Smooth muscle cell (in vitro differentiated cells): Measurements from ENCODE around the gene PLEKHA7. TPM values are rescaled to one million over a fixed set of nuclear protein-coding genes. Genes with fewer than 3 reads are reported as not detected.

Source experiments
- DNase-seq: peaks from one replicate; lab custom pipeline; 2025; ENCODE audit not compliant: unreplicated experiment; lab: John Stamatoyannopoulos, UW
- H2AFZ ChIP-seq: fragments of 200-600 bp; sonication (generic); 2 replicates; pipeline ENCODE4 v1.6.0; 2016; ENCODE audit warnings: antibody characterized with exemption, low read depth, mild to moderate bottlenecking
- H3F3A ChIP-seq: fragments of 200-600 bp; sonication (generic); 2 replicates; pipeline ENCODE4 v1.6.0; 2017; ENCODE audit warnings: antibody characterized with exemption, low read depth
- H3K27ac ChIP-seq: fragments of 200-600 bp; sonication (generic); 2 replicates; pipeline ENCODE4 v1.5.1; 2016; ENCODE audit warnings: low read depth, mild to moderate bottlenecking
- H3K27me3 ChIP-seq: fragments of 200-600 bp; sonication (generic); 2 replicates; pipeline ENCODE4 v1.6.1; 2016; ENCODE audit warnings: low read depth, mild to moderate bottlenecking
- H3K36me3 ChIP-seq: fragments of 200-600 bp; sonication (generic); 2 replicates; pipeline ENCODE4 v1.5.1; 2016; ENCODE audit warnings: low read depth
- H3K4me1 ChIP-seq: fragments of 200-600 bp; sonication (generic); 2 replicates; pipeline ENCODE4 v1.5.1; 2016; ENCODE audit warnings: low read depth
- H3K4me2 ChIP-seq: fragments of 200-600 bp; sonication (generic); 2 replicates; pipeline ENCODE4 v1.6.0; 2016; ENCODE audit warnings: mild to moderate bottlenecking
- H3K4me3 ChIP-seq: fragments of 200-600 bp; sonication (generic); 2 replicates; pipeline ENCODE4 v1.5.1; 2016; ENCODE audit warnings: mild to moderate bottlenecking
- H3K79me2 ChIP-seq: fragments of 200-600 bp; sonication (generic); 2 replicates; pipeline ENCODE4 v1.6.0; 2016; ENCODE audit warnings: low read depth, mild to moderate bottlenecking
- H3K9ac ChIP-seq: fragments of 200-600 bp; sonication (generic); 2 replicates; pipeline ENCODE4 v1.6.0; 2016; ENCODE audit warnings: low read depth
- H3K9me3 ChIP-seq: fragments of 200-600 bp; sonication (generic); replicated peaks from 2 replicates; pipeline ENCODE4 v1.5.1; 2016; ENCODE audit warnings: low read depth
- H4K20me1 ChIP-seq: fragments of 200-600 bp; sonication (generic); 2 replicates; pipeline ENCODE4 v1.6.0; 2016; ENCODE audit warnings: low read depth
- WGBS: methylation state at CpG from one replicate; pipeline ENCODE4 v1.1.7; 2016; ENCODE audit warnings: low lambda C conversion rate; 5-methylcytosine and 5-hydroxymethylcytosine counted together
- polyA plus RNA-seq: library from polyadenylated mRNA; unstranded; fragments of >200 nt; fragmentation: Nextera tagmentation; extraction: Ambion mirVana; gene quantifications from 2 replicates; pipeline ENCODE4 v1.2.1, GENCODE V29; 2016
- total RNA-seq: library from RNA; depleted of rRNA; stranded (reverse); fragments of >200 nt; gene quantifications from 2 replicates; pipeline ENCODE4 v1.2.3, GENCODE V29; 2014
- TF ChIP-seq, protein P1 (sequence below): fragments of 200-600 bp; sonication (generic); IDR thresholded peaks from 2 replicates; pipeline ENCODE4 v1.5.1; 2017; ENCODE audit warnings: borderline replicate concordance, mild to moderate bottlenecking, antibody characterized with exemption; ENCODE audit not compliant: insufficient read depth, poor library complexity, severe bottlenecking

The PLEKHA7 gene
- total and polyA plus RNA-seq, 2 experiments from 2014 or later = 0.19 to 22.2 TPM

DNA sequence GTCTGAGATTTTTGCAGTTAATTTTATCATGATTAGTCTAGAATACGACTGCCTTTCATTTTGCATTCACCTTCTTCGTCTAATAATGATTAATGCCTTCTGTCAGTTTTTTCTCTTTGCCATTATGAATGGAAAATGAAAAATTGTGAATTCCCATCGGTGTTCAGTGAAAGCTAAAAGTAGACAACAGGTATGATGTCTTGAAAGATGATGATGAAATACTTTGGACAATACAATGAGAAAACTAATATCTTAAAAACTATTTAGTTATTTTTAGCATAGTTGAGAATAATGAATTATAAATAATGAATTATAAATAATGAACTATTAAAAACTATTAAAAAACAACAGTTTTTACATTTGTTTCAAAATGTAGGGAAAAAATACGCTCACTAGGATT, 270.7 kb downstream of the PLEKHA7 start:
- DNase-seq = no peak
- TF ChIP-seq, protein P1, sequence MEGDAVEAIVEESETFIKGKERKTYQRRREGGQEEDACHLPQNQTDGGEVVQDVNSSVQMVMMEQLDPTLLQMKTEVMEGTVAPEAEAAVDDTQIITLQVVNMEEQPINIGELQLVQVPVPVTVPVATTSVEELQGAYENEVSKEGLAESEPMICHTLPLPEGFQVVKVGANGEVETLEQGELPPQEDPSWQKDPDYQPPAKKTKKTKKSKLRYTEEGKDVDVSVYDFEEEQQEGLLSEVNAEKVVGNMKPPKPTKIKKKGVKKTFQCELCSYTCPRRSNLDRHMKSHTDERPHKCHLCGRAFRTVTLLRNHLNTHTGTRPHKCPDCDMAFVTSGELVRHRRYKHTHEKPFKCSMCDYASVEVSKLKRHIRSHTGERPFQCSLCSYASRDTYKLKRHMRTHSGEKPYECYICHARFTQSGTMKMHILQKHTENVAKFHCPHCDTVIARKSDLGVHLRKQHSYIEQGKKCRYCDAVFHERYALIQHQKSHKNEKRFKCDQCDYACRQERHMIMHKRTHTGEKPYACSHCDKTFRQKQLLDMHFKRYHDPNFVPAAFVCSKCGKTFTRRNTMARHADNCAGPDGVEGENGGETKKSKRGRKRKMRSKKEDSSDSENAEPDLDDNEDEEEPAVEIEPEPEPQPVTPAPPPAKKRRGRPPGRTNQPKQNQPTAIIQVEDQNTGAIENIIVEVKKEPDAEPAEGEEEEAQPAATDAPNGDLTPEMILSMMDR = no peak
- WGBS = 98% methylated on average over 4 of the region's 4 CpGs
- H3K79me2 ChIP-seq = peaks cover 97% of the 10 kb centered on the region
- H3K27me3 ChIP-seq = no peaks in the 10 kb centered on the region
- H3F3A ChIP-seq = no peaks in the 10 kb centered on the region
- no peaks in the 10 kb centered on the region for H3K9me3 ChIP-seq
- no peak overlapping the region for H3K27ac ChIP-seq
- H3K9ac ChIP-seq = no peak overlapping the region
- peaks cover 19% of the 10 kb centered on the region for H3K36me3 ChIP-seq
- peaks cover 90% of the 10 kb centered on the region for H4K20me1 ChIP-seq
- peaks cover 27% of the 10 kb centered on the region for H3K4me1 ChIP-seq
- no peak overlapping the region for H3K4me3 ChIP-seq
- no peak overlapping the region for H3K4me2 ChIP-seq
- H2AFZ ChIP-seq = no peak overlapping the region

DNA sequence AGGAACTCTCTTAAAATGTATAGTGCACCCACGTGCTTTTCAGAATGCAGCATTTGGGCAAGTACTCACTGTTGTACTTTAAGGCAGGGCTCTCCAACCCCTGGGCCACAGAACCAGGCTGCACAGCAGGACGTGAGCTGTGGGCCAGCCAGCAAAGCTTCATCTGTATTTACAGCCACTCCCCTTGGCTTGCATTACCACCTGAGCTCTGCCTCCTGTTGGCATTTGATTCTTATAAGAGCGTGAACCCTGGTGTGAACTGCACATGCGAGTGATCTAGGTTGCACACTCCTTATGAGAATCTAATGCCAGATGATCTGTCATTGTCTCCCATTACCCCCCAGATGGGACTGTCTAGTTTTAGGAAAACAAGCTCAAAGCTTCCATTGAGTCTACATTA, 272.7 kb downstream of the PLEKHA7 start:
- H3F3A ChIP-seq = no peaks in the 10 kb centered on the region
- no peak for DNase-seq
- no peak overlapping the region for H3K9ac ChIP-seq
- peak overlapping the region; percentile 40 for H3K4me2 ChIP-seq
- TF ChIP-seq, protein P1 = no peak
- H3K4me3 ChIP-seq = no peak overlapping the region
- peaks cover 27% of the 10 kb centered on the region for H3K4me1 ChIP-seq
- no peak overlapping the region for H3K27ac ChIP-seq
- H3K79me2 ChIP-seq = peaks cover 80% of the 10 kb centered on the region
- H3K9me3 ChIP-seq = no peaks in the 10 kb centered on the region
- 97% methylated on average over 4 of the region's 4 CpGs for WGBS
- peaks cover 7% of the 10 kb centered on the region for H3K36me3 ChIP-seq
- H4K20me1 ChIP-seq = peaks cover 70% of the 10 kb centered on the region
- H2AFZ ChIP-seq = no peak overlapping the region
- H3K27me3 ChIP-seq = no peaks in the 10 kb centered on the region

DNA sequence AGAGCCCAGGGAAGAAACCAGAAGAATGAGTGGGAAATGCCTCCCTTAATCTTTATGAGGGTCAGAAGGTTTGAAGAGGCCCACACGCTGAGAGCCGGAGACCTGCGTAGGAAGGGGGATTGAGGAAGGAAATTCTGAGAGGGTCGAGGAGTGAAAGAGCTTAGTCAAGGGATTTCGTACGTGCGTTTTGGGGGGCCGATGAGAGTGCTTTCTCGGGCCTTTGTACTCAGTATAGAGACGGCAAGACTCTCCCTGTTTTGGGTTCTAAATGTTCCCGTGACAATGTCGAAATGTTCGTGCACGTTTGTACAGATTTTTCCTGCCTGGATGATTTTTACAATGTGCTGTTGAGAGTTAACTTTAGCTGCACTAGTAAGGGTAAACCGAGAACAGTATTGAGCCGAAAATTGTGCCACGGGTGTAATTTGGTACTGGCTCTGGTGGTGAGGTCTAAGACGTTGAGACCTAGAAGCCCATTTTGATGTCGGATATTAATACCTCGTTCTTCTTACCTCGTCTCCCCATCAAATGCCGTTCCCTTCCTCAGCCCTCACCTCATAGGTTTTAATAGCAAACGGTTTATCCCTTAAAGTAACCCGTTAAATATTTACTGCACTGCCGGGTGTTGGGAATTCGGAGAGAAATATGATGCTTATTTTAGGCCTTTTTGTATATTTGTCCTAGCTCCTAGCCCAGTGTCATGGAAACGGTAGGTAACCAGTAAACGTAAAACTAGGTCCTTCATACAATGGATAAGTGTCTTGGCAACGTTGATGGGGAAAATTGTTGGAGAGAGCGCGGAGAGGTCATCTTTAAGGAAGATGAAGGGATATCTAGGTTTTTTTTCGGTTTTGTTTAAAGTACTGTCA, 275.0 kb downstream of the PLEKHA7 start:
- DNase-seq = no peak

More for the DNA sequence above, 275.0 kb downstream of the PLEKHA7 start:
- Histone ChIP-seq H4K20me1 (peaks cover 47% of the 10 kb centered on the region), H3K9ac (peak overlapping the region; percentile 99), H3K27ac (peak overlapping the region; percentile 88), H3F3A (no peaks in the 10 kb centered on the region), H2AFZ (peak overlapping the region; percentile 53), H3K4me3 (peak overlapping the region; percentile 63), H3K4me1 (peaks cover 27% of the 10 kb centered on the region), H3K4me2 (peak overlapping the region; percentile 98), H3K27me3 (no peaks in the 10 kb centered on the region), H3K36me3 (no peaks in the 10 kb centered on the region), H3K9me3 (no peaks in the 10 kb centered on the region), H3K79me2 (peaks cover 57% of the 10 kb centered on the region)
- 5% methylated on average over 32 of the region's 32 CpGs for WGBS
- TF ChIP-seq, protein P1 = no peak
